Activated CD4-positive, alpha-beta memory T cell treated with anti-CD3 and anti-CD28 coated beads for 36 hours (primary cell): ENCODE measurements around the gene LLGL1. TPM values are rescaled to one million over a fixed set of nuclear protein-coding genes. Genes with fewer than 3 reads are reported as not detected.

Experiments used
- CTCF ChIA-PET: fragments of 350-600 bp; sonication (Branson Sonifier 250); formaldehyde crosslinking; loops from one replicate; lab custom pipeline; 2021; ENCODE audit warnings: antibody characterized with exemption, inconsistent platforms; lab: Charles Lee
- POLR2A ChIA-PET: fragments of 350-600 bp; sonication (Branson Sonifier 250); formaldehyde crosslinking; loops from one replicate; lab custom pipeline; 2021; ENCODE audit warnings: antibody characterized with exemption; lab: Charles Lee
- DNase-seq: peaks from one replicate; pipeline ENCODE4 v3.0.0-alpha.2; 2020
- H3K27ac Mint-ChIP-seq: one replicate; pipeline ENCODE4 v1.8.0; 2021; ENCODE audit warnings: mixed read lengths
- H3K27me3 Mint-ChIP-seq: one replicate; pipeline ENCODE4 v1.8.0; 2021; ENCODE audit warnings: mixed read lengths
- H3K36me3 Mint-ChIP-seq: one replicate; pipeline ENCODE4 v1.8.0; 2021; ENCODE audit warnings: mixed read lengths
- H3K4me1 Mint-ChIP-seq: one replicate; pipeline ENCODE4 v1.8.0; 2021; ENCODE audit warnings: low read depth, mixed read lengths
- H3K4me3 Mint-ChIP-seq: one replicate; pipeline ENCODE4 v1.8.0; 2021; ENCODE audit warnings: mild to moderate bottlenecking, mixed read lengths
- H3K9me3 Mint-ChIP-seq: one replicate; pipeline ENCODE4 v1.8.0; 2021; ENCODE audit warnings: mixed read lengths
- intact Hi-C: fragments of 100-400 bp; cut with micrococcal nuclease; formaldehyde crosslinking; loops from one replicate; pipeline ENCODE4 v1.15.1; 2023
- total RNA-seq, 2 experiments: library from RNA; stranded (reverse); gene quantifications; one replicate each; pipeline ENCODE4 v1.2.3, GENCODE V29; 2021

The LLGL1 gene
- total RNA-seq, 2 experiments from 2014 or later: 27.3 to 27.5 TPM

- Mint-ChIP-seq H3K27me3 (no peaks in the 10 kb centered on the region), H3K4me3 (peak overlapping the region; percentile 91), H3K4me1 (peaks cover 54% of the 10 kb centered on the region), H3K27ac (peak overlapping the region; percentile 92), H3K9me3 (no peaks in the 10 kb centered on the region), H3K36me3 (peaks cover 40% of the 10 kb centered on the region)
- POLR2A ChIA-PET: interaction anchor here (0.6 to 1.7 kb wide), 5 partner anchors 14 to 226 kb away, joined by 3 to 5 read pairs (median 4); no protein-coding TSS in a partner anchor
- peak; percentile 86 for DNase-seq
- intact Hi-C loops: loop anchor here (1.0 to 10.0 kb wide), 5 partner anchors 43 to 670 kb away; partner anchors contain the start of genes DRG2 and PRPSAP2
- CTCF ChIA-PET: interaction anchor here (0.6 to 13.2 kb wide), 5 partner anchors 21 to 43 kb away, joined by 3 to 140 read pairs (median 4); no protein-coding TSS in a partner anchor
These were observed 41.0 kb upstream of the LLGL1 start for GRCh38 chr17:18184143-18185031.

- POLR2A ChIA-PET: interaction anchor here (1.1 to 1.7 kb wide), 2 partner anchors 30 to 40 kb away, joined by 3 to 5 read pairs; partner anchors contain the start of gene LLGL1
- intact Hi-C loops: loop anchor here (1.0 to 10.0 kb wide), 3 partner anchors 44 to 669 kb away; partner anchors contain the start of gene PRPSAP2
- CTCF ChIA-PET: interaction anchor here (1.1 to 13.2 kb wide), 2 partner anchors 27 to 44 kb away, joined by 3 to 140 read pairs; no protein-coding TSS in a partner anchor
- H3K27me3 Mint-ChIP-seq: no peaks in the 10 kb centered on the region
- H3K9me3 Mint-ChIP-seq: no peaks in the 10 kb centered on the region
- H3K4me3 Mint-ChIP-seq: peak overlapping the region; percentile 91
- DNase-seq: no peak
- peak overlapping the region; percentile 64 for H3K27ac Mint-ChIP-seq
- H3K4me1 Mint-ChIP-seq: peaks cover 58% of the 10 kb centered on the region
- peaks cover 46% of the 10 kb centered on the region for H3K36me3 Mint-ChIP-seq
These were observed 40.0 kb upstream of the LLGL1 start for GRCh38 chr17:18185391-18185790.

GRCh38 chr17:18185832-18186626 lies 39.4 kb upstream of the LLGL1 start:
- H3K36me3 Mint-ChIP-seq: peaks cover 49% of the 10 kb centered on the region
- peak overlapping the region; percentile 64 for H3K27ac Mint-ChIP-seq
- peaks cover 58% of the 10 kb centered on the region for H3K4me1 Mint-ChIP-seq
- DNase-seq: no peak
- intact Hi-C loops: loop anchor here (1.0 to 10.0 kb wide), 3 partner anchors 45 to 669 kb away; partner anchors contain the start of gene PRPSAP2
- peak overlapping the region; percentile 91 for H3K4me3 Mint-ChIP-seq
- no peaks in the 10 kb centered on the region for H3K9me3 Mint-ChIP-seq
- ChIA-PET CTCF (interaction anchor here (1.0 to 13.2 kb wide), 3 partner anchors 28 to 44 kb away, joined by 3 to 140 read pairs (median 4); no protein-coding TSS in a partner anchor), POLR2A (interaction anchor here (1.1 kb wide), 1 partner anchor 39 kb away, joined by 3 read pairs; the partner anchor contains the start of gene LLGL1)
- no peaks in the 10 kb centered on the region for H3K27me3 Mint-ChIP-seq

GRCh38 chr17:18186627-18186982 lies 38.8 kb upstream of the LLGL1 start:
- CTCF ChIA-PET: interaction anchor here (1.0 to 13.2 kb wide), 3 partner anchors 29 to 45 kb away, joined by 3 to 140 read pairs (median 4); no protein-coding TSS in a partner anchor
- Mint-ChIP-seq H3K4me1 (peaks cover 58% of the 10 kb centered on the region), H3K36me3 (peaks cover 51% of the 10 kb centered on the region), H3K4me3 (peak overlapping the region; percentile 91), H3K27me3 (no peaks in the 10 kb centered on the region), H3K27ac (peak overlapping the region; percentile 64), H3K9me3 (no peaks in the 10 kb centered on the region)
- intact Hi-C loops: loop anchor here (10.0 kb wide), 2 partner anchors 232 to 668 kb away; partner anchors contain the start of gene PRPSAP2
- no peak for DNase-seq
- POLR2A ChIA-PET: interaction anchor here (1.1 kb wide), 1 partner anchor 38 kb away, joined by 3 read pairs; the partner anchor contains the start of gene LLGL1

GRCh38 chr17:18187226-18187625 lies 38.2 kb upstream of the LLGL1 start:
- Mint-ChIP-seq H3K27me3 (no peaks in the 10 kb centered on the region), H3K36me3 (peaks cover 51% of the 10 kb centered on the region), H3K9me3 (no peaks in the 10 kb centered on the region), H3K27ac (peak overlapping the region; percentile 64), H3K4me1 (peaks cover 56% of the 10 kb centered on the region), H3K4me3 (peak overlapping the region; percentile 91)
- ChIA-PET POLR2A (no interaction called here), CTCF (interaction anchor here (13.2 kb wide), 1 partner anchor 45 kb away, joined by 140 read pairs; no protein-coding TSS in a partner anchor)
- DNase-seq: no peak
- intact Hi-C loops: loop anchor here (10.0 kb wide), 2 partner anchors 232 to 668 kb away; partner anchors contain the start of gene PRPSAP2

GRCh38 chr17:18187821-18188761 lies 37.3 kb upstream of the LLGL1 start:
- peaks cover 53% of the 10 kb centered on the region for H3K36me3 Mint-ChIP-seq
- no peaks in the 10 kb centered on the region for H3K27me3 Mint-ChIP-seq
- intact Hi-C loops: loop anchor here (10.0 kb wide), 2 partner anchors 233 to 667 kb away; partner anchors contain the start of gene PRPSAP2
- DNase-seq: peak; percentile 59
- no peaks in the 10 kb centered on the region for H3K9me3 Mint-ChIP-seq
- H3K4me1 Mint-ChIP-seq: peaks cover 58% of the 10 kb centered on the region
- H3K4me3 Mint-ChIP-seq: peak overlapping the region; percentile 91
- ChIA-PET CTCF (interaction anchor here (1.9 to 13.2 kb wide), 2 partner anchors 9 to 46 kb away, joined by 5 to 140 read pairs; no protein-coding TSS in a partner anchor), POLR2A (interaction anchor here (0.6 kb wide), 1 partner anchor 169 kb away, joined by 4 read pairs; no protein-coding TSS in a partner anchor)
- peak overlapping the region; percentile 80 for H3K27ac Mint-ChIP-seq

GRCh38 chr17:18190628-18191235 lies 34.7 kb upstream of the LLGL1 start:
- H3K36me3 Mint-ChIP-seq: peaks cover 55% of the 10 kb centered on the region
- intact Hi-C loops: no loop called here
- peaks cover 68% of the 10 kb centered on the region for H3K4me1 Mint-ChIP-seq
- peak overlapping the region; percentile 4 for H3K27ac Mint-ChIP-seq
- H3K9me3 Mint-ChIP-seq: no peaks in the 10 kb centered on the region
- POLR2A ChIA-PET: interaction anchor here (1.4 kb wide), 1 partner anchor 19 kb away, joined by 4 read pairs; no protein-coding TSS in a partner anchor
- no peaks in the 10 kb centered on the region for H3K27me3 Mint-ChIP-seq
- no peak for DNase-seq
- no peak overlapping the region for H3K4me3 Mint-ChIP-seq
- CTCF ChIA-PET: interaction anchor here (2.0 to 13.2 kb wide), 2 partner anchors 27 to 49 kb away, joined by 4 to 140 read pairs; no protein-coding TSS in a partner anchor

- no peaks in the 10 kb centered on the region for H3K27me3 Mint-ChIP-seq
- ChIA-PET POLR2A (interaction anchor here (1.4 kb wide), 1 partner anchor 19 kb away, joined by 4 read pairs; no protein-coding TSS in a partner anchor), CTCF (interaction anchor here (1.2 to 13.2 kb wide), 3 partner anchors 27 to 137 kb away, joined by 4 to 140 read pairs (median 4); no protein-coding TSS in a partner anchor)
- H3K9me3 Mint-ChIP-seq: no peaks in the 10 kb centered on the region
- H3K4me1 Mint-ChIP-seq: peaks cover 62% of the 10 kb centered on the region
- intact Hi-C loops: no loop called here
- H3K4me3 Mint-ChIP-seq: no peak overlapping the region
- no peak for DNase-seq
- no peak overlapping the region for H3K27ac Mint-ChIP-seq
- H3K36me3 Mint-ChIP-seq: peaks cover 54% of the 10 kb centered on the region
These were observed 34.2 kb upstream of the LLGL1 start for GRCh38 chr17:18191236-18191667.

GRCh38 chr17:18191967-18192366 lies 33.5 kb upstream of the LLGL1 start:
- DNase-seq: no peak
- Mint-ChIP-seq H3K4me1 (peaks cover 58% of the 10 kb centered on the region), H3K36me3 (peaks cover 54% of the 10 kb centered on the region), H3K27me3 (no peaks in the 10 kb centered on the region), H3K9me3 (no peaks in the 10 kb centered on the region), H3K4me3 (no peak overlapping the region), H3K27ac (no peak overlapping the region)
- ChIA-PET POLR2A (no interaction called here), CTCF (interaction anchor here (0.6 to 13.2 kb wide), 4 partner anchors 26 to 433 kb away, joined by 3 to 140 read pairs (median 4); no protein-coding TSS in a partner anchor)
- intact Hi-C loops: no loop called here

- intact Hi-C loops: no loop called here
- peaks cover 63% of the 10 kb centered on the region for H3K4me1 Mint-ChIP-seq
- POLR2A ChIA-PET: no interaction called here
- H3K4me3 Mint-ChIP-seq: no peak overlapping the region
- no peak for DNase-seq
- CTCF ChIA-PET: no interaction called here
- H3K9me3 Mint-ChIP-seq: no peaks in the 10 kb centered on the region
- peaks cover 49% of the 10 kb centered on the region for H3K36me3 Mint-ChIP-seq
- no peak overlapping the region for H3K27ac Mint-ChIP-seq
- H3K27me3 Mint-ChIP-seq: no peaks in the 10 kb centered on the region
These were observed 31.0 kb upstream of the LLGL1 start for GRCh38 chr17:18194394-18194793.
